ENCODE results near the gene NAT16. TPM values are rescaled to one million over a fixed set of nuclear protein-coding genes. Genes with fewer than 3 reads are reported as not detected.
A peak's percentile ranks its signal among the peaks of the same experiment; 100 is the strongest.

The NAT16 gene
- total and polyA plus RNA-seq, 2 of the 13 experiments (the other 11 are each of a cell fraction or from before 2014, with no cell fraction given), result 0.04 TPM; not detected in 1

GRCh38 chr7:101201695-101202602, 21.9 kb upstream of the NAT16 start (continued):
- TF ChIP-seq KIAA2018 (CRISPR knock-in tag; IDR thresholded peaks at IDR 0.05; ENCODE audit: borderline replicate concordance) (no peak), HBP1 (CRISPR knock-in tag; IDR thresholded peaks at IDR 0.05; ENCODE audit: low read depth) (no peak), ZFP36 (IDR thresholded peaks at IDR 0.05; ENCODE audit: borderline replicate concordance, low read depth, low read length, partially characterized antibody) (no peak), ZBTB33 (CRISPR knock-in tag; IDR thresholded peaks at IDR 0.05) (no peak), KDM5B (CRISPR knock-in tag; IDR thresholded peaks at IDR 0.05; ENCODE audit: borderline replicate concordance) (peak; percentile 79), ZNF691 (CRISPR knock-in tag; IDR thresholded peaks at IDR 0.05; ENCODE audit: borderline replicate concordance, low read depth) (no peak), STAT6 (CRISPR knock-in tag; IDR thresholded peaks at IDR 0.05; ENCODE audit: borderline replicate concordance) (no peak; the same call in 1 of the 2 replicates), SRSF9 (IDR thresholded peaks at IDR 0.05; ENCODE audit: borderline replicate concordance, insufficient read depth, low read depth, low read length, poor library complexity, severe bottlenecking) (no peak), HNF4A (CRISPR knock-in tag; IDR thresholded peaks at IDR 0.05) (peak; percentile 78), AGO1 (IDR thresholded peaks at IDR 0.05; ENCODE audit: low read depth, low read length, poor library complexity, severe bottlenecking) (peak; percentile 44), MED1 (CRISPR knock-in tag; IDR thresholded peaks at IDR 0.05) (no peak; the same call in 1 of the 2 replicates)
